GM21529 (cell line): ENCODE results near the gene RAB7A.
"Not testable (repeated sequence)": the region's sequence is repeated elsewhere in the genome, so short reads cannot be mapped to it uniquely, and the experiment has no call there.

Experiments used
- ATAC-seq: cut with Tn5 transposase; IDR thresholded peaks from one replicate; pipeline ENCODE4 v1.9.1; 2021; ENCODE audit not compliant: unreplicated experiment

Gene RAB7A

GRCh38 chr3:128710816-128711433 is 15.1 kb upstream of the RAB7A start:
- ATAC-seq, result no peak

GRCh38 chr3:128712848-128713247 is 13.1 kb upstream of the RAB7A start:
- ATAC-seq, result no peak

GRCh38 chr3:128714887-128715491 is 11.0 kb upstream of the RAB7A start:
- no peak for ATAC-seq

GRCh38 chr3:128718892-128719291 is 7.1 kb upstream of the RAB7A start:
- not testable (repeated sequence) for ATAC-seq

GRCh38 chr3:128720891-128721290 is 5.1 kb upstream of the RAB7A start:
- ATAC-seq, result no peak

- no peak for ATAC-seq
Observed at GRCh38 chr3:128723477-128723876, 2.5 kb upstream of the RAB7A start.

GRCh38 chr3:128725547-128726022 is 398 bp upstream of the RAB7A start:
- peak; percentile 16 for ATAC-seq

GRCh38 chr3:128727059-128727458 is 1.1 kb downstream of the RAB7A start:
- no peak for ATAC-seq

- ATAC-seq, result no peak
Observed at GRCh38 chr3:128727485-128727884, 1.5 kb downstream of the RAB7A start.

- ATAC-seq, result no peak
Observed at GRCh38 chr3:128727996-128728395, 2.0 kb downstream of the RAB7A start.

- ATAC-seq, result not testable (repeated sequence)
Observed at GRCh38 chr3:128728521-128728920, 2.5 kb downstream of the RAB7A start.

- no peak for ATAC-seq
Observed at GRCh38 chr3:128730471-128730870, 4.5 kb downstream of the RAB7A start.

- ATAC-seq, result peak; percentile 66
Observed at GRCh38 chr3:128734523-128735189, 8.7 kb downstream of the RAB7A start.

- no peak for ATAC-seq
Observed at GRCh38 chr3:128735287-128735686, 9.3 kb downstream of the RAB7A start.

- ATAC-seq, result no peak
Observed at GRCh38 chr3:128735884-128736283, 9.9 kb downstream of the RAB7A start.

- ATAC-seq, result no peak
Observed at GRCh38 chr3:128736601-128737000, 10.6 kb downstream of the RAB7A start.

GRCh38 chr3:128740621-128741020 is 14.6 kb downstream of the RAB7A start:
- no peak for ATAC-seq

- ATAC-seq, result no peak
Observed at GRCh38 chr3:128742821-128743594, 17.0 kb downstream of the RAB7A start.

GRCh38 chr3:128745742-128746141 is 19.8 kb downstream of the RAB7A start:
- no peak for ATAC-seq

- no peak for ATAC-seq
Observed at GRCh38 chr3:128746881-128747280, 20.9 kb downstream of the RAB7A start.

- no peak for ATAC-seq
Observed at GRCh38 chr3:128748557-128748956, 22.6 kb downstream of the RAB7A start.
